ENCODE results near the gene PRRG2.

Gene PRRG2

GRCh38 chr19:49596407-49596806 is 15.3 kb downstream of the PRRG2 start:
- ChIA-PET CTCF (no interaction called here), POLR2A (interaction anchor here (0.7 to 0.8 kb wide), 2 partner anchors 44 to 68 kb away, joined by 3 to 4 read pairs; no protein-coding TSS in a partner anchor)
- TF ChIP-seq L3MBTL2 (conservative IDR thresholded peaks at IDR 0.05): no peak
- TF ChIP-seq FOXK2 (IDR thresholded peaks at IDR 0.05): no peak
- no peak for TF ChIP-seq TARDBP (IDR thresholded peaks at IDR 0.05)
- no peak for TF ChIP-seq SUZ12 (IDR thresholded peaks at IDR 0.05)
- TF ChIP-seq HDGF (IDR thresholded peaks at IDR 0.05; ENCODE audit: borderline replicate concordance): no peak
- TF ChIP-seq ELF4 (IDR thresholded peaks at IDR 0.05): no peak
- no peak for TF ChIP-seq NFRKB (IDR thresholded peaks at IDR 0.05)
- no peak for TF ChIP-seq ZNF384 (IDR thresholded peaks at IDR 0.05)
- no peak for TF ChIP-seq ARNT (IDR thresholded peaks at IDR 0.05)
- TF ChIP-seq CTBP1 (IDR thresholded peaks at IDR 0.05; ENCODE audit: borderline replicate concordance): no peak
- no peak for TF ChIP-seq FOXM1 (IDR thresholded peaks at IDR 0.05; ENCODE audit: borderline replicate concordance)
- TF ChIP-seq SP1 (IDR thresholded peaks at IDR 0.05): no peak
- DNase-seq (ENCODE audit: extremely low spot score): no peak

DNA sequence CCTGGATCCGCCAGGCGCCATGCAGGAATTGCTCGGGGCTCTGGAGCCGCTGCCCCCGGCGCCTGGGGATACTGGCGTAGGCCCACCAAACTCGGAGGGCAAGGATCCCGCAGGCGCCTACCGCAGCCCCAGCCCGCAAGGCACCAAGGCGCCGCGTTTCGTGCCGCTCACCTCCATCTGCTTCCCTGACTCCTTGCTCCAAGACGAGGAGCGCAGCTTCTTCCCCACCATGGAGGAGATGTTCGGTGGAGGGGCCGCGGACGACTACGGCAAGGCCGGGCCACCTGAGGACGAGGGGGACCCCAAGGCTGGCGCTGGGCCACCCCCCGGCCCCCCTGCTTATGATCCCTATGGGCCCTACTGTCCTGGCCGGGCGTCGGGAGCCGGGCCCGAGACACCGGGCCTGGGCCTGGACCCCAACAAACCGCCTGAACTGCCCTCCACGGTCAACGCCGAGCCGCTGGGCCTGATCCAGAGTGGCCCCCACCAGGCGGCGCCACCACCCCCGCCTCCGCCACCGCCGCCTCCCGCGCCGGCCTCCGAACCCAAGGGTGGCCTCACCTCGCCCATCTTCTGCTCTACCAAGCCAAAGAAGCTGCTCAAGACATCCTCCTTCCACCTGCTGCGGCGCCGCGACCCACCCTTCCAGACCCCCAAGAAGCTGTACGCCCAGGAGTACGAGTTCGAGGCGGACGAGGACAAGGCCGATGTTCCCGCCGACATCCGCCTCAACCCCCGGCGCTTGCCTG is 16.0 kb downstream of the PRRG2 start:
- CTCF ChIA-PET: no interaction called here

GRCh38 chr19:49597703-49597974 is 16.5 kb downstream of the PRRG2 start:
- no peak for DNase-seq (ENCODE audit: extremely low spot score)
- no peak for TF ChIP-seq ELF4 (IDR thresholded peaks at IDR 0.05)
- no peak for TF ChIP-seq SUZ12 (IDR thresholded peaks at IDR 0.05)
- no peak for TF ChIP-seq FOXA1 (IDR thresholded peaks at IDR 0.05)
- TF ChIP-seq FOXM1 (IDR thresholded peaks at IDR 0.05; ENCODE audit: borderline replicate concordance): no peak
- no peak for TF ChIP-seq TARDBP (IDR thresholded peaks at IDR 0.05)
- POLR2A ChIA-PET: no interaction called here
- CTCF ChIA-PET: no interaction called here

More for the DNA sequence above, 16.0 kb downstream of the PRRG2 start:
- DNase-seq (ENCODE audit: extremely low spot score): no peak
- POLR2A ChIA-PET: interaction anchor here (0.7 kb wide), 1 partner anchor 43 kb away, joined by 4 read pairs; no protein-coding TSS in a partner anchor
- TF ChIP-seq BHLHE40 (IDR thresholded peaks at IDR 0.05; ENCODE audit: borderline replicate concordance) (no peak), FOXA1 (IDR thresholded peaks at IDR 0.05) (no peak), FOXK2 (IDR thresholded peaks at IDR 0.05) (no peak), NFRKB (IDR thresholded peaks at IDR 0.05) (no peak), HDGF (IDR thresholded peaks at IDR 0.05; ENCODE audit: borderline replicate concordance) (no peak), TARDBP (IDR thresholded peaks at IDR 0.05) (no peak), ELF4 (IDR thresholded peaks at IDR 0.05) (no peak), L3MBTL2 (conservative IDR thresholded peaks at IDR 0.05) (no peak), SUZ12 (IDR thresholded peaks at IDR 0.05) (no peak)
- TF ChIP-seq, protein P1, sequence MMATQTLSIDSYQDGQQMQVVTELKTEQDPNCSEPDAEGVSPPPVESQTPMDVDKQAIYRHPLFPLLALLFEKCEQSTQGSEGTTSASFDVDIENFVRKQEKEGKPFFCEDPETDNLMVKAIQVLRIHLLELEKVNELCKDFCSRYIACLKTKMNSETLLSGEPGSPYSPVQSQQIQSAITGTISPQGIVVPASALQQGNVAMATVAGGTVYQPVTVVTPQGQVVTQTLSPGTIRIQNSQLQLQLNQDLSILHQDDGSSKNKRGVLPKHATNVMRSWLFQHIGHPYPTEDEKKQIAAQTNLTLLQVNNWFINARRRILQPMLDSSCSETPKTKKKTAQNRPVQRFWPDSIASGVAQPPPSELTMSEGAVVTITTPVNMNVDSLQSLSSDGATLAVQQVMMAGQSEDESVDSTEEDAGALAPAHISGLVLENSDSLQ (IDR thresholded peaks at IDR 0.05): no peak

GRCh38 chr19:49599378-49600295 is 18.5 kb downstream of the PRRG2 start:
- ChIA-PET CTCF (no interaction called here), POLR2A (no interaction called here)
- TF ChIP-seq LEF1 (IDR thresholded peaks at IDR 0.05; ENCODE audit: borderline replicate concordance) (no peak), NFRKB (IDR thresholded peaks at IDR 0.05) (no peak), SUZ12 (IDR thresholded peaks at IDR 0.05) (no peak), ZNF384 (IDR thresholded peaks at IDR 0.05) (no peak)
- TF ChIP-seq, protein P1 (IDR thresholded peaks at IDR 0.05): no peak
- no peak for DNase-seq (ENCODE audit: extremely low spot score)

- TF ChIP-seq, protein P1 (IDR thresholded peaks at IDR 0.05): no peak
- TF ChIP-seq HDGF (IDR thresholded peaks at IDR 0.05; ENCODE audit: borderline replicate concordance) (no peak), ZNF384 (IDR thresholded peaks at IDR 0.05) (no peak), ARNT (IDR thresholded peaks at IDR 0.05) (no peak), NFRKB (IDR thresholded peaks at IDR 0.05) (no peak), FOXA1 (IDR thresholded peaks at IDR 0.05) (no peak), SUZ12 (IDR thresholded peaks at IDR 0.05) (no peak)
- DNase-seq (ENCODE audit: extremely low spot score): no peak
- ChIA-PET CTCF (no interaction called here), POLR2A (no interaction called here)
These were observed 20.4 kb downstream of the PRRG2 start for GRCh38 chr19:49601482-49602038.

DNA sequence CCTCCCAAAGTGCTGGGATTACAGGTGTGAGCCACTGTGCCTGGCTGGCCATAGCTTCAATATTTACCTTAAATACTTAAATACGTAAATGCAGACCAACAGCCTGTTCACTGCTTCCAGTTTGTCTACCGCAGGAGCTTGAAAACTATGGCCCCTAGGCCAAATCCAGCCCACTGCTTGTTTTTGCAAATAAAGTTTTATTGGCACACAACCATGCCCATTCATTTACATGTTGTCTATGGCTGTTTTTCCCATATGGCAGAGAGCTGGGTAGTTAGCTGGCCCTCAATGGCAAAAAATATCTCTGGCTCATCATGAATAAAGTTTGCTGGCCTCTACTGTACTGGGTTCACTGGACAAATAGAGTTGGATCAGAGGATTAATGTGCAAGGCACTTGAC is 21.7 kb downstream of the PRRG2 start:
- POLR2A ChIA-PET: no interaction called here

More for the DNA sequence above, 21.7 kb downstream of the PRRG2 start:
- TF ChIP-seq LEF1 (IDR thresholded peaks at IDR 0.05; ENCODE audit: borderline replicate concordance) (no peak), SUZ12 (IDR thresholded peaks at IDR 0.05) (no peak), FOXM1 (IDR thresholded peaks at IDR 0.05; ENCODE audit: borderline replicate concordance) (no peak), TARDBP (IDR thresholded peaks at IDR 0.05) (no peak), FOXK2 (IDR thresholded peaks at IDR 0.05) (no peak), L3MBTL2 (conservative IDR thresholded peaks at IDR 0.05) (no peak), SP1 (IDR thresholded peaks at IDR 0.05) (no peak), ELF4 (IDR thresholded peaks at IDR 0.05) (no peak), FOXA1 (IDR thresholded peaks at IDR 0.05) (no peak), BHLHE40 (IDR thresholded peaks at IDR 0.05; ENCODE audit: borderline replicate concordance) (no peak), CTBP1 (IDR thresholded peaks at IDR 0.05; ENCODE audit: borderline replicate concordance) (no peak), ARNT (IDR thresholded peaks at IDR 0.05) (no peak), HDGF (IDR thresholded peaks at IDR 0.05; ENCODE audit: borderline replicate concordance) (no peak), ZNF384 (IDR thresholded peaks at IDR 0.05) (no peak)
- TF ChIP-seq, protein P1 (IDR thresholded peaks at IDR 0.05): no peak
- CTCF ChIA-PET: interaction anchor here (0.6 kb wide), 1 partner anchor 9 kb away, joined by 3 read pairs; no protein-coding TSS in a partner anchor
- DNase-seq (ENCODE audit: extremely low spot score): no peak

All from HEK293T (cell line).